KOPT-K1 (cell line): ENCODE data around the gene MBLAC1.

Experiments used
- H3K27ac ChIP-seq: fragments of 200-600 bp; sonication (generic); 2 replicates; pipeline ENCODE4 v1.5.1; 2016; ENCODE audit warnings: antibody characterized with exemption, mild to moderate bottlenecking, low read depth, low read length; ENCODE audit not compliant: poor library complexity, severe bottlenecking
- H3K36me3 ChIP-seq: fragments of 200-600 bp; sonication (generic); 2 replicates; pipeline ENCODE4 v1.5.1; 2017; ENCODE audit warnings: antibody characterized with exemption, mild to moderate bottlenecking, low read length, moderate library complexity; ENCODE audit not compliant: insufficient read depth
- H3K9me3 ChIP-seq: fragments of 200-600 bp; sonication (generic); 2 replicates; pipeline ENCODE4 v1.5.1; 2017; ENCODE audit warnings: antibody characterized with exemption, low read length, mild to moderate bottlenecking; ENCODE audit not compliant: insufficient read depth, poor library complexity, severe bottlenecking

The MBLAC1 gene

GRCh38 chr7:100163871-100164270 lies 37.1 kb downstream of the MBLAC1 start:
- H3K27ac ChIP-seq: peak overlapping the region; percentile 43
- no peaks in the 10 kb centered on the region for H3K36me3 ChIP-seq
- no peaks in the 10 kb centered on the region for H3K9me3 ChIP-seq

- Histone ChIP-seq H3K9me3 (no peaks in the 10 kb centered on the region), H3K27ac (peak overlapping the region; percentile 66), H3K36me3 (no peaks in the 10 kb centered on the region)
Measured at GRCh38 chr7:100166317-100166940, 39.7 kb downstream of the MBLAC1 start.

- Histone ChIP-seq H3K27ac (peak overlapping the region; percentile 66), H3K36me3 (no peaks in the 10 kb centered on the region), H3K9me3 (no peaks in the 10 kb centered on the region)
Measured at GRCh38 chr7:100166970-100167911, 40.5 kb downstream of the MBLAC1 start.

- no peaks in the 10 kb centered on the region for H3K9me3 ChIP-seq
- H3K27ac ChIP-seq: peak overlapping the region; percentile 66
- H3K36me3 ChIP-seq: no peaks in the 10 kb centered on the region
Measured at GRCh38 chr7:100167912-100168323, 41.2 kb downstream of the MBLAC1 start.

GRCh38 chr7:100169147-100169850 lies 42.5 kb downstream of the MBLAC1 start:
- H3K9me3 ChIP-seq: no peaks in the 10 kb centered on the region
- peaks cover 13% of the 10 kb centered on the region; the same call in 1 of the 2 replicates for H3K36me3 ChIP-seq
- H3K27ac ChIP-seq: peak overlapping the region; percentile 66

GRCh38 chr7:100170101-100170897 lies 43.5 kb downstream of the MBLAC1 start:
- Histone ChIP-seq H3K27ac (peak overlapping the region; percentile 66), H3K9me3 (no peaks in the 10 kb centered on the region), H3K36me3 (peaks cover 23% of the 10 kb centered on the region; the same call in 1 of the 2 replicates)

- Histone ChIP-seq H3K36me3 (peaks cover 25% of the 10 kb centered on the region; the same call in 1 of the 2 replicates), H3K27ac (no peak overlapping the region), H3K9me3 (no peaks in the 10 kb centered on the region)
Measured at GRCh38 chr7:100171087-100171681, 44.4 kb downstream of the MBLAC1 start.

- Histone ChIP-seq H3K9me3 (no peaks in the 10 kb centered on the region), H3K27ac (no peak overlapping the region), H3K36me3 (peaks cover 25% of the 10 kb centered on the region; the same call in 1 of the 2 replicates)
Measured at GRCh38 chr7:100171840-100172239, 45.1 kb downstream of the MBLAC1 start.

- no peaks in the 10 kb centered on the region for H3K9me3 ChIP-seq
- H3K36me3 ChIP-seq: peaks cover 25% of the 10 kb centered on the region; the same call in 1 of the 2 replicates
Measured at GRCh38 chr7:100173806-100174495, 47.2 kb downstream of the MBLAC1 start.

GRCh38 chr7:100174582-100174981 lies 47.8 kb downstream of the MBLAC1 start:
- Histone ChIP-seq H3K27ac (no peak overlapping the region), H3K9me3 (no peaks in the 10 kb centered on the region), H3K36me3 (peaks cover 25% of the 10 kb centered on the region; the same call in 1 of the 2 replicates)

More at GRCh38 chr7:100173806-100174495, 47.2 kb downstream of the MBLAC1 start:
- no peak overlapping the region for H3K27ac ChIP-seq

- peaks cover 25% of the 10 kb centered on the region; the same call in 1 of the 2 replicates for H3K36me3 ChIP-seq
- H3K27ac ChIP-seq: no peak overlapping the region
- H3K9me3 ChIP-seq: no peaks in the 10 kb centered on the region
Measured at GRCh38 chr7:100175296-100175935, 48.6 kb downstream of the MBLAC1 start.

GRCh38 chr7:100176096-100177044 lies 49.6 kb downstream of the MBLAC1 start:
- H3K27ac ChIP-seq: peak overlapping the region; percentile 71
- H3K36me3 ChIP-seq: peaks cover 25% of the 10 kb centered on the region; the same call in 1 of the 2 replicates
- H3K9me3 ChIP-seq: no peaks in the 10 kb centered on the region
